Stimulated activated naive CD4-positive, alpha-beta T cell treated with Interleukin-2 at 50 U/mL for 16 hours (primary cell): ENCODE results near the gene MND1.

Source experiments
- DNase-seq: peaks from one replicate; lab custom pipeline; 2025; lab: John Stamatoyannopoulos, UW

Gene MND1

DNA sequence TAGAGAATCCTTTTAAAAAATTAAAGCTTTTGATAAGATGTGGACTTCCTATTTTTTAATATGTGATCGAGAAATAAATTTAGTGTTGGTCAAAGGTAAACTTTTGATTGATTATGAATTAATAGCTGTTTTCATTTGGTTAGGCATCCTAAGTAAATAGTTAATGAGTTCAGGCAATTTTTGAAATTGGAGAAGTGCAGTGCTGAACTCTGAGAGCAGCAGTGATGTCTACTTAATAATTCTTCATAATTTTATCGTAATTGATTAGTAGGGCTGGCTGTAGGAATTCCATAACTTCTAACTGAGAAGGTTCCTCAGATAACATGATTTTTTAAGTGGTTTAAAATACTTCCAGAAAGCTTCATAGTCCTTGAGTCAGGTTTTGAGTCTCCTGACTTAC is 1.5 kb downstream of the MND1 start:
- no peak for DNase-seq

DNA sequence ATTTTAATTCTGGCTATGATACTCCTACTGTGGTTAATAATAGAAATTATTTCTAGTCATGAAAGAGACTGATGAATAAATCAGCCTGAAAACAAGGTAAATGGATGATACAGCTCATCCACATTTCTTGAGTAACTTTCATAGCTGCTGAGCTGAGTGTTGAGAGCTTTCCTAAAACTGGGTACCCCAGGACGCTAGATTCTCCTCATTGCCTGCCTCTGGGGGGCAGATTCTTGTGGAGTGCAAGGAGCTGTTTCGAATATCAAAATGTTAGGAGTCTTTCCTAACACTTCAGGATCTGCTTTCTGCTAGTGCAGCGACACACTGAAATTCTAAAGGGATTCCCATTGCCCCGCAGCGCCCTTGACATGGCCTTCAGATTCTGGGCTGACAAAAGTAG is 2.1 kb downstream of the MND1 start:
- no peak for DNase-seq

DNA sequence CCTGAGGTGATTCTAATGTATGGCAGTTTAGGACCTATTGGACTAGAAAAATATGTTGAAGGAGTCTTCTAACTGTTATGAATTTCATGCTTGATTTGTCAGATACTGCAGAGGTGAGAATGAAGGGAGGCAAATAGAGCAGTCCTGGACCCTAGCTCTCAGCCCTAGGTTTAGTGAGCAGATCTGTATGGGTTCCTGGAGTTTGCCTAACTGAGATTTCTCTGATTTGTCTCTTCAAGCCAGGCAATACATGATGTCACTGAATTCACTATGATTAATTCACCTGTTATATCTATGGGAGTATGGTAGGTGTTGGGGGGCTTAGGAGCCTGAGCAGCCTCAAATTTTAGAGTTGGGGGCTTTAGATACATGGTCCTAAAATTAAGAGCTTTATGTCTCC is 2.6 kb downstream of the MND1 start:
- DNase-seq: no peak

DNA sequence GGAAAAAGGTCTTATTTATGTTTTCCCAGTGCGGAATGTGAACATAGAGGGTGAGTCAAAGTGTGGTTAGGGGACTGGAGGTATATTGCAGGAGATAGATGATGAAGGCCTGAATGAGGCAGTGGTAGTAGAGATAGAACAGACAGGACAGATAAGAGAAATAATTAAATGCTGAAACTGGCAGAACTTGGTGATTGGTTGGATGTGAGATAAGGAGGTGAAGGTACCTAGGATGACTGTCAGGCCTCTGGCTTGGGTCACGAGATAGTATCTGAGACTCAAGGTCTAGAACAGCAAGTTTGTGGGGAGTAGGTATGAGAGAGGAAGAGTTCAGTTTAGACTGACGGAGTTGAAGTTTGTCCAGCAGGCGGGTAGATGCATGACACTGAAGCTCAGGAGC is 3.5 kb downstream of the MND1 start:
- no peak for DNase-seq

DNA sequence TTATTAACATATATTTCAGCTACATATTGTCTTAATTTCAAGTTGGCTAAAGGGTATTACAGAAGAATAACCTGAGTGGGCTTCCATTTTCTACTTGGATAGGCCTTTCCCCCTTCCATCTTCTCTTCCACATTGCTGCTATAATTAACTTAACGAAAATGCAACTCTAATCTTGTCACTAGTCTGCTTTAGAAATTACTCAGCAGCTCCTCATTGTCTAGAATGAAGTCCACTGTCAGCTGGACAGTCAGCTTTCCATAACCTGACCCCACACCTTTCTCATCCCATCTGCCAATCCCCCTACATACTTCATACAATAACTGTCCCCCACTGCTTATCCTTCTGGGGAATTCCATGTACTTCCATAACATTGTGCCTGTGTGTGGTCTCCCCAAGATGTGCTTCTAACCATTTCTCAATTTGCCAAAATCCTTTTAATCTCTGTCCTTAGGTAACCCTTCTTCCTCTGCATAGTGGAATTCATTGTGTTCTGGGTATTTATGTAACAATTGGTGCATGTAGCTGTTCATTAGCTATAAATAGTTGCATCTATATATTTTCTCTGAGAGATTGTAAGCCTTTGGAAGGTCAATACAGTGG is 4.8 kb downstream of the MND1 start:
- no peak for DNase-seq

DNA sequence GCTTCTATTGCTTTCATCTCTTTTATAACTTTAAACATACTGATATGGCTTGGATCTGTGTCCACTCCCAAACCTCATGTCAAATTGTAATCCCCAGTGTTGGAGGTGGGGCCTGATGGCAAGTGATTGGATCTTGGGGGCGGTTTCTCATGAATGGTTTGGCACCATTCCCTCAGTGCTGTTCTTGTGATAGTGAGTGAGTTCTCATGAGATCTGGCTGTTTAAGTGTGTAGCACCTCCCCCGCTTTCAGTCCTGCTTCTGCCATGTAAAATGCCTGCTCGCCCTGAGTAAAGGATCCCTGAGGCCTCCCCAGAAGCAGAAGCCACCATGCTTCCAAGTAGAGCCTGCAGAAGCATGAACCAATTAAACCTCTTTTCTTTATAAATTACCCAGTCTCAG is 17.7 kb downstream of the MND1 start:
- DNase-seq: no peak

DNA sequence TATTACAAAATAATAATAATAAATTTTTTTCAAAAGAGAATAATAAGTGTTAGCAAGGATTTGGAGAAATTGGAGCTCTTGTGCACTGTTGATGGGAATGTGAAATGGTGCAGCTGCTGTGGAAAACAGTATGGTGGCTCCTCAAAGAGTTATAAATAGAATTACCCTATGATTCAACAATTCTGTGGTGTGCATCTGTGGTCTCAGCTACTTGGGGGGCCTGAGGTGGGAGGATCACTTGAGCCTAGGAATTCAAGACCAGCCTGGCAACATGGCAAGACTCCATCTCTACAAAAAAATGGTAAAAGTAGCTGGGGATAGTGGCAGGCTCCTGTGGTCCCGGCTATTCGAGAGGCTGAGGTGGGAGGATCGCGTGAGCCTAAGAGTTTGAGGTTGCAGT is 19.6 kb downstream of the MND1 start:
- DNase-seq: no peak

DNA sequence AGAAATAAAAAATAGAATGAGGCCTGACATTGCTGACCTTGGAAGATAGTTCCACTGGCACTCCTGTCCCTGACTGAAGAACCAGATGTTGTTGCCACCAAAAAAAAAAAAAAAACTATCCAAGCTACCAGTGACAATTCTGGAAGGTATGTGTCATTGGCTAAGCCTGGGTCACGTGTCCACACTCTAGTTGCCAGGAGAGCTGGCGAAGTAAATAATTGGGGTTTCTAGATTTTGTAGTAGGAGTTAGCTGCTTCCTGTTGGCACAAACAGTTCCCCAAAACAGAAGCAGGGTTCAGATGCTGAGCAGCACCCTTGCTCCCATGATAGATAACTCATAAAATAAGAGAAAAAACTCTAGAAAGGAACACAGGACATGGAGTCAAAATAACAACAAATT is 20.5 kb downstream of the MND1 start:
- DNase-seq: no peak

DNA sequence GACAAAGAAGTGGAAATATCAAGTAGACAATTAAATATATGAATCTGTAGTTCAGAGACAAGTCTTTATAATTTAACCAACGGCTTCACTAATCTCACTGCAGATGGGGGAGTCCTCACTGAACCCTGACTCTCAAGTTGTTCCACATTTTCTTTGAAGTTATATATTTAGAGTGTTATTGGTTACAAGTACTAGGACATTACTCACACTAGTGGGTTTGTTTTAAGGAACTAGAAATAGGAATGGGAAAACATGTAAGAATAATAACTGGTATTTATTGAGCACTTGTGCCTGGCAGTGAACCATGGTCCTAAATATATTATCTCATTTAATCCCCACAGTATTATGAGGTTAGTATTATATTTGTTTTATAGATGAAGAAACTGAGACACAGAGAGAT is 22.0 kb downstream of the MND1 start:
- no peak for DNase-seq

DNA sequence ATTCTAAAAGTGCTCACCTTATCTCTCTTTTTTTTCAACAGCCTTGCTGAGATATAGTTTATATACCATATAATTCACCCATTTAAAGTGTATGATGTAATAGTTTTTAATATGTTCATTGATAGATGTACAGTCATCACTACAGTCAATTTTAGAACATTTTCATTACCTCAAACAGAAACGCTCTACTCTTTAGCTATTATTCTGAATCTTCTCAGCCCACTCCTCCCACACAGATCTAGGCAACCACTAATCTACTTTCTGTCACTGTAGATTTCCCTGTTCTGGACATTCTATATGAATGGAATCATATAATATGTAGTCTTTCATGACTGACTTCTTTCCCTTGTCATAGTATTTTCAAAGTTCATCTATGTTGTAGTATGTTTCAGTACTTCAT is 22.6 kb downstream of the MND1 start:
- no peak for DNase-seq

DNA sequence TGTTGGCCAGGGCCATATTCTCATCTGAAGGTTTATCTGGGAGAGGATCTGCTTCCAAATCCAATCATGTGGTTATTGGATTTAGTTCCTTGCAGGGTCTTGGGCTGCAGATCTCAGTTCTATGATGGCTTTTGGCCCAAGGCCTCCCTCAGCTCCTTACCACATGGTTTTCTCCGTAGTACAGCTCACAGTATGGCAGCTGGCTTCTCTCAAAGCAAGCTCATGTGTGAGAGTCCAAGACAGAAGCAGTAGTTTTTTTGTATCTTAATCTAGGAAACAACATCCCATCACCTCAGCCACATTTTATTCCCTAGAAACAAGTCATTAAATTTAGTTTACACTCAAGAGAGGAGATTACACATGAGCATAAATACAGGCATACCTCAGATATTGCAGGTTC is 24.5 kb downstream of the MND1 start:
- no peak for DNase-seq

DNA sequence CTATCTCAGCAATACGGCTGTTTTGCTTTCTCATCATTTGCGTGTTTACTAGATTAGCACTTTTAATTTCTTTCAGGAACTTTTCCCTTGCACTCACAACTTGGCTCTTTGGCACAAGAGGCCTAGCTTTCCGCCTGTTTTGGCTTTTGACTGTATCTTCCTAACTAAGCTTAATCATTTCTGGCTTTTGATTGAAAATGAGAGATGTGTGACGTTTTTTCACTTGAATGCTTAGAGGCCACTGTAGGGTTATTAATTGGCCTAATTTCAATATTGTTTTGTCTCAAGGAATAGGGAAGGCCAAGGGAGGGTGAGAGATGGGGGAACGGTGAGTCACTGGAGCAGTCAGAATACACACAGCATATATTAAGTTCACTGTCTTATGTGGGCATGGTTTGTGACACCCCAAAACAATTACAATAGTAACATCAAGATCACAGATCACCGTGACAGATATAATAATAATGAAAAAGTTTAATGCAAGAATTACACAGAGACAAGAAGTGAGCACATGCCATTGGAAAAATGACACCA is 27.3 kb downstream of the MND1 start:
- peak; percentile 7 for DNase-seq

DNA sequence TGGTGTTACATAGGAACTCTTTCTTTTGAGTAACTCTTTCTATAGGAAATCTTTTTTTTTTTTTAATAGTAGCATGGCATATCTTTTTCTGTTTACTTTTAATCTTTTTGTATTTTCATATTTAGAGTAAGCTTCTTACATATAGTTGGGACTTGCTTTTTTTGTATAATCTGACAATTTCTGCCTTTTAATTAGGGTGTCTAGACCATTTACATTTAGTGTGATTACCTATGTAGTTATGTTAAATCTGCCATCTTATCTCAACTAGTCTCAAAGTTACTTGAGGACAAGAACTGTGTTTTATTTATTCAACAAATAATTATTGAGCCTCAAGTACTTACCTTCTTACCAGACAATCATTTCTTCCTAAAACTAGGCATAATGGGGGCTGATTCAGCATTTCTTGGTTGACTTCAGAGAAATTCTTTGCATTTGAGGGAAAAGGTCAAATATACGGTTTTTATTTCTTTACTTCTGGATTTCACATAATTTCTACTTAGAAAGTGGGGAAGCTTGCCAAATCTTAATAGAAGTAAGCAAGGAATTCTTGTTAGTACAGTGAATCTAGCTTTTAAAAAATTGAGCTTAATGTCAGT is 28.6 kb downstream of the MND1 start:
- no peak for DNase-seq

DNA sequence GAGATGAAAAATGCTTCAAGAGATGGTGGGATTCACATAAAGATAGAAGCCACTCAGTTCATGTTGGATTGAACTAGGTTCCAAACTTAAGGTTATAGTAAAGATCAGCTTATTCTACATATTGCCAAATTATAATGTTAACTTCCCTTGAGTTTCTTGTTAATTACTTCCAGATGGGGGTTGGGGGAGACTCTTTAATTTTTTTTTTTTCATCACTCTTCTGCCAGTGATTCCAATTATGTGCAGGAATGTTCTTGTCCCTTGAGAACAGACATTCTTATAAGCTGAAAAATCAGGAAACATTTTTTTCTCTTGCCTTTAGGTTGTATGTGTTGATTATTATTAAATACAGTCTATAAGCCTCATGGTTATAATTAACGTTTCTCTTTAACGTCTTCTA is 30.0 kb downstream of the MND1 start:
- no peak for DNase-seq

DNA sequence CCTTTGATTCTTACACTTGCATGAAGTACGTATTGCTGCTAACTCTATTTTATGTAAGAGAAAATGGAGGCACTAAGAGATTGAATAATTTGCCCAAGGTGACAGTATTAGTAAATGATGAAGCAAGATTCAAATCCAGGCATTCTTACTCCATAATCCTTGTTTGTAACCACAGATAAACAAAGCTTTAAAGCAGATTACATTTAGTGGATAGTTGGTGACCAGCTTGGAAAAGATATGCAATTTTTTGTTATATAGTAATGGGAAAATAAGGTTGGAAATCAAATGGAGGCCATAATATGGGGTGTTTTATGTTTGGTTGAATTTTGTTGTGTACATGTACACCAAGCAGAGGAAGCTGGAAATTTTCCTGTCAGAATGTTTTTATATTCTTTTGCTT is 30.8 kb downstream of the MND1 start:
- no peak for DNase-seq

DNA sequence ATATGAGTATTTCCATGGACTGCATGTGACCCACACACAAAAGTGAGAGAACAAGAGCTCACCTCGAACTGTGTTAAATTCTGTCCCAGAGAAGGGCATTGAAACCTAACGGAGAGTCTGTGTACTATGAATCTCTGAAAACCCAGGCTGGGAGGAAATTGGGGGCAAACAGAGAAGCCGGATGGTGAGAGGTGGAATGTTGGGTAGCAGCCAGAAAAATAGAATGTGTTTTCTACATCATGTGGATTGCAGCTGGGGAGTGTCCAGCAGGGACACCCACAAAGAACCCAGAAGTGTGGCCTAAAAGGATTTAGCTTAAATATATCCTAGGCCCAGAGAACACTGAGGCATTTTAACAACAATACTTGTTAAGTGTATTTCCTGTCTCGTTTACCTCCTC is 38.6 kb downstream of the MND1 start:
- DNase-seq: no peak

DNA sequence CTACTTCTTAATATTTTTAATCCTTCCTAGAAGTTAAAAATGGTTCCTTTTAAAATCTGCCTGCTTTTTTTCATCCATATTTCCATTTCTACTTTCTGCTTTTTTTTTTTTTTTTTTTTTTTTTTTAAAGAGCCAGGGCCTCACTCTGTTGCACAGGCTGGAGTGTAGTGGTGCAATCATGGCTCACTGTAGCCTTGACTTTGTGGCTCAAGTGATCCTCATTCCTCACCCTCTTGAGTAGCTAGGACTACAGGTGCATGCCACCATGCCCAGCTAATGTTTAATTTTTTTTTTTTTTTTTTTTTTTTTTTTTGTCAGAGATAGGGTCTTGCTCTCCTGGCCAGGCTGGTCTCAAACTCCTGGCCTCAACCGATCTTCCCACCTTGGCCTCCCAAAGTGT is 39.7 kb downstream of the MND1 start:
- DNase-seq: no peak

DNA sequence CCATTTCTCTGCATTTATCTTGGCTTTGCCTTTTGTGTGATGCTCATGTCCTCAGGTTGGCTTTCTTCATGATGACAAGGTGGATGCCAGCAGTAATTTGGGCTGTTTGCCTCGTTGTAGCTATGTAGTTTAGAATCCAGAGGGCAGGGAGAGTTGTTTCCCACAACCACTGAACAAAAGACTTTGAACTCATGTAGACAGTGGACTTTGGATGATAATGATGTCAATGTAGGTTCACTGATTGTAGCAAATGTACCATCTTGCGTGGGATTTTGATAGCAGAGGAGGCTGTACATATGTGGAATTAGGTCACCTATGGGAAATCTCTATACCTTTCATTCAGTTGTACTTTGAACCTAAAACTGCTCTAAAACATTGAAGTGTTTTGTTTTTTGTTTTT is 41.3 kb downstream of the MND1 start:
- no peak for DNase-seq

DNA sequence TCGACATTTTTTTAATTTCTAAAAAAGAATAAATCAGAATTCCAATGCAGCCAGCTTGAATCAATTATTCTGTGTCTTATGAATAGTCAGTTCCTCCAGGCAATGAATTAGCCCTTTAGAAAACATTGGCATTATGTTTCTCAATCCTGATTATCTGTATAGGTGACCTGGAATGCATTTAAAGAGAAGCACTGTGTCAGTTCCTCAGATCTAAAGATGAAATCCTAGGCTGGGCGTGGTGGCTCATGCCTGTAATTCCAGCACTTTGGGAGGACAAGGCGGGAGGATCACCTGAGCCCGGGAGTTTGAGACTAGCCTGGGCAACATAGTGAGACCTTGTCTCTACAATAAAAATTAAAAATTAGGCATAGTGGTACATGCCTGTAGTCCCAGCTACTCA is 43.5 kb downstream of the MND1 start:
- no peak for DNase-seq

DNA sequence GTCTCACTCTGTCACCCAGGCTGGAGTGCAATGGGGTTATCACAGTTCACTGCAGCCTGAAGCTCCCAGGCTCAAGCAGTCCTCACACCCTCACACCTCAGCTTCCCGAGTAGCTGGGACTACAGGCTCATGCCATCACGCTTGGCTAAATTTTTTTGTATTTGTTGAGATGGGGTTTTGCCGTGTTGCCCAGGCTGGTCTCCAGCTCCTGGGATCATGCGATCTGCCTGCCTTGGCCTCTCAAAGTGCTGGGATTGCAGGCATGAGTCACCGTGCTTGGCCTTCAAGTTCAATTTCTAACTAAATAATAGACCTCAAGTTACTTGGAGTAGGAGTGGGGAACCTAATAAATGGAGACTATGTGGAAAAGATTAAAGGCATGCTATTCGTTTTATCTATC is 48.9 kb downstream of the MND1 start:
- DNase-seq: no peak

DNA sequence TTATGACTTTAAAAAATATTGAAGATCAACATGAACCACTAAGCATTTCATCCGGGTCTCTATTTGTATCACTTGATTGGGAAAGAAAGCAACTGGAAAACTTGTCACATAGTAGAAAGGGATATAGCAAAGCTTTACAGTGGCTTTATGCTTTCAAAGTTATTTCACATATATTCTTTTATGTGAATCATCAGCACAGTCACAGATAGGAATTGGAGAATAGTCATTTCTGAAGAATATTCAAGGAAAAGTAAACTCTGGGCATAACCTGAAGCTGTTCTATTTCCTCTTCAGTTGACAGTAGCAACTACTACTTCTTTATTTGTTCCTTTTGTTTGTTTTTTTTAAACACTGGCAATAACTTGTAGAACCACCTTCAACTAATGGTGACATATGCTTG is 50.5 kb downstream of the MND1 start:
- no peak for DNase-seq

DNA sequence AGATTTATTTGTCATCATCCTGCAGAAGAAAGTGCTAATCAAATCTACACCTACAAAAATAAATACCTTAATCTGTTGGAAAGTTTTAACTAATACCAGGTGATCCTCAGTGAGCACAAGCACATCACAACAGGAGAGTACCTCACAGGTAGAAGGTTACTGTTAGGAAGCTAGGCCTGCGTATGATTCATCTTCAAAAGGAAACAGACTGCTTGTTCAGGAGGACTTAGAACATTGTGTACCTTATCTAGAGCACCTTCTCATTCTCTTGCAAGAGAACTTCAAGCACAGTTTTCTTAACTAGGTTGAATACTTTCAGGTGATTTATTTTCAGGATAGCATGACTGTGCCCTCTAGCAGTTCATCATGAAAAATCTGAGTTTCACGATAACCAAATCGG is 54.2 kb downstream of the MND1 start:
- DNase-seq: no peak

DNA sequence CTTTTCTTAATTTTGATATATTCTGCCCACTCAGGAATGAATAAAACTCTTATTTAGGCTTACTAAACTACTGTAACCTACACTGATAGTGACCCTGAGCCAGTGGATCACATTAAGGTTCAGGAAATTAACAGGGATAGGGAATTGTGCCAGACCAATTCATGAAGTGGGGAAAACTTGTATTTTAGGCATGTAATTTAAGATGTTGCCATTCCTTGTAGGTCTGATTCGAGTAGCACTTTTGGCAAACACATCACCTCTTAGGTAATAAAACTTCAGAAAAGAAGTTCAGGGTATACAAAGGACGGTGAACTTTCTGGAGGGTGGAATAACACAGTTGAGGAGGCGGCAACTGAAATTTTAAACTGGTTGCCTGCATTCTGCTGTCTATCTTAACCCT is 54.9 kb downstream of the MND1 start:
- DNase-seq: no peak

DNA sequence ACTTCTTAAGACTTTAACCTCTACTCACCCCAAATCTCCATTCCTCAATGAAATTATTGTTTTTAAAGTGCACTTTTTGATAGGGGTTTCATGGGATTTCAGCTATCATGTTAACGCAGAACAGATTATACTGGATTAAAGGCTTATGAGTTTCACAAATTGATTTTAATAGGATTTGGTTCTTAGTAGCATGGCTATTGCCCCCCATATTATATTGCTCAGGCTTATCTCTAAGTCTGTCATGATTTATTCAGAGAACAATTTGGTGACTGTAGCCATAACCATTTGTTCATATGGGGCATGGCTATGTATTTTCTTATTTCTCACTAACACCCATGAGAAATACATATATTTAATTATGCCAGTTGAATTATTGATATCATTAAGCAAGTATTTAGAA is 57.0 kb downstream of the MND1 start:
- no peak for DNase-seq
